AG08396 (cell line): ENCODE measurements around the gene TCHP.
"Not testable (repeated sequence)": the region's sequence is repeated elsewhere in the genome, so short reads cannot be mapped to it uniquely, and the experiment has no call there.

Source experiments
- DNase-seq: peaks from one replicate; pipeline ENCODE4 v3.0.0; 2012; ENCODE audit warnings: low spot score, mixed read lengths

Gene TCHP

GRCh38 chr12:109910254-109910968 is 10.3 kb downstream of the TCHP start:
- no peak for DNase-seq

GRCh38 chr12:109910969-109911348 is 10.9 kb downstream of the TCHP start:
- DNase-seq: peak; percentile 63

- no peak for DNase-seq
These were observed 12.8 kb downstream of the TCHP start for GRCh38 chr12:109912855-109913321.

- no peak for DNase-seq
These were observed 14.4 kb downstream of the TCHP start for GRCh38 chr12:109914461-109914860.

GRCh38 chr12:109915171-109916040 is 15.3 kb downstream of the TCHP start:
- DNase-seq: no peak

- no peak for DNase-seq
These were observed 16.0 kb downstream of the TCHP start for GRCh38 chr12:109916045-109916444.

GRCh38 chr12:109919456-109919855 is 19.4 kb downstream of the TCHP start:
- DNase-seq: no peak

- DNase-seq: no peak
These were observed 20.2 kb downstream of the TCHP start for GRCh38 chr12:109920261-109920780.

- DNase-seq: no peak
These were observed 21.9 kb downstream of the TCHP start for GRCh38 chr12:109921982-109922381.

GRCh38 chr12:109923038-109923437 is 23.0 kb downstream of the TCHP start:
- DNase-seq: no peak

GRCh38 chr12:109923481-109924245 is 23.6 kb downstream of the TCHP start:
- DNase-seq: no peak

- DNase-seq: no peak
These were observed 25.2 kb downstream of the TCHP start for GRCh38 chr12:109925185-109925840.

- no peak for DNase-seq
These were observed 25.9 kb downstream of the TCHP start for GRCh38 chr12:109926016-109926415.

GRCh38 chr12:109926488-109927210 is 26.6 kb downstream of the TCHP start:
- DNase-seq: no peak

- DNase-seq: peak; percentile 74
These were observed 27.5 kb downstream of the TCHP start for GRCh38 chr12:109927622-109928021.

GRCh38 chr12:109928058-109928656 is 28.1 kb downstream of the TCHP start:
- DNase-seq: no peak

GRCh38 chr12:109929326-109929725 is 29.3 kb downstream of the TCHP start:
- not testable (repeated sequence) for DNase-seq

- DNase-seq: peak; percentile 38
These were observed 30.1 kb downstream of the TCHP start for GRCh38 chr12:109930028-109930800.

- no peak for DNase-seq
These were observed 31.1 kb downstream of the TCHP start for GRCh38 chr12:109931143-109931542.
